SK-N-SH (cell line): ENCODE measurements around the gene KLHL22.

Experiments used
- EP300 ChIP-seq, 2 experiments: IDR thresholded peaks; 2 replicates each; pipeline versions ENCODE4 v1.4.0 to v1.6.1; 2012; ENCODE audit warnings: borderline replicate concordance in 1 of 2, low read depth in 1 of 2, low read length in 1 of 2
- SIN3A ChIP-seq: IDR thresholded peaks from 2 replicates; pipeline ENCODE4 v1.6.1; 2012; ENCODE audit warnings: low read depth, mild to moderate bottlenecking, low read length, moderate library complexity, borderline replicate concordance
- TAF1 ChIP-seq: IDR thresholded peaks from 2 replicates; pipeline ENCODE4 v1.6.1; 2012; ENCODE audit warnings: low read depth, mild to moderate bottlenecking, low read length, moderate library complexity, borderline replicate concordance
- TCF12 ChIP-seq: IDR thresholded peaks from 2 replicates; pipeline ENCODE4 v1.4.0; 2012
- TF ChIP-seq, protein P1 (sequence below): fragments of 200-600 bp; sonication (generic); IDR thresholded peaks from 2 replicates; pipeline ENCODE4 v1.6.1; 2017; ENCODE audit warnings: antibody characterized with exemption, mild to moderate bottlenecking, moderate library complexity
- TF ChIP-seq, protein P2 (sequence below): IDR thresholded peaks from 2 replicates; pipeline ENCODE4; 2012
- TF ChIP-seq, protein P3 (sequence below): IDR thresholded peaks from 2 replicates; pipeline ENCODE4 v1.4.0; 2012; ENCODE audit warnings: low read depth

DNA sequence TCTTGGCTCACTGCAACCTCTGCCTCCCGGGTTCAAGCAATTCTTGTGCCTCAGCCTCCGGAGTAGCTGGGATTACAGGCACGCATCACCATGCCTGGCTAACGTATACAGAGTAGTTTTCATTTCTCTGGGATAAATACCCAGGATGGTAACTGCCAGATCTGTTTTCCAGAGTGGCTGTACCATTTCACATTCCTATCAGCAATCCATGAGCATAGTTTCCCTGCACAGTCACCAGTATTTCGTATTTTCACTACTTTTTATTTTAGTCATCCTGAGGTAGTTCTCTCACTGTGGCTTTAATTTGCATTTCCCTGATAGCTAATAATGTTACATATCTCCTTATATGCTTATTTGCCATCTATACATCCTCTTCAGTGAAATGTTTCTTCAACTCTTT, 47.0 kb downstream of the KLHL22 start:
- TF ChIP-seq TAF1 = no peak
- TF ChIP-seq, protein P1, sequence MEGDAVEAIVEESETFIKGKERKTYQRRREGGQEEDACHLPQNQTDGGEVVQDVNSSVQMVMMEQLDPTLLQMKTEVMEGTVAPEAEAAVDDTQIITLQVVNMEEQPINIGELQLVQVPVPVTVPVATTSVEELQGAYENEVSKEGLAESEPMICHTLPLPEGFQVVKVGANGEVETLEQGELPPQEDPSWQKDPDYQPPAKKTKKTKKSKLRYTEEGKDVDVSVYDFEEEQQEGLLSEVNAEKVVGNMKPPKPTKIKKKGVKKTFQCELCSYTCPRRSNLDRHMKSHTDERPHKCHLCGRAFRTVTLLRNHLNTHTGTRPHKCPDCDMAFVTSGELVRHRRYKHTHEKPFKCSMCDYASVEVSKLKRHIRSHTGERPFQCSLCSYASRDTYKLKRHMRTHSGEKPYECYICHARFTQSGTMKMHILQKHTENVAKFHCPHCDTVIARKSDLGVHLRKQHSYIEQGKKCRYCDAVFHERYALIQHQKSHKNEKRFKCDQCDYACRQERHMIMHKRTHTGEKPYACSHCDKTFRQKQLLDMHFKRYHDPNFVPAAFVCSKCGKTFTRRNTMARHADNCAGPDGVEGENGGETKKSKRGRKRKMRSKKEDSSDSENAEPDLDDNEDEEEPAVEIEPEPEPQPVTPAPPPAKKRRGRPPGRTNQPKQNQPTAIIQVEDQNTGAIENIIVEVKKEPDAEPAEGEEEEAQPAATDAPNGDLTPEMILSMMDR = no peak
- TF ChIP-seq, protein P2, sequence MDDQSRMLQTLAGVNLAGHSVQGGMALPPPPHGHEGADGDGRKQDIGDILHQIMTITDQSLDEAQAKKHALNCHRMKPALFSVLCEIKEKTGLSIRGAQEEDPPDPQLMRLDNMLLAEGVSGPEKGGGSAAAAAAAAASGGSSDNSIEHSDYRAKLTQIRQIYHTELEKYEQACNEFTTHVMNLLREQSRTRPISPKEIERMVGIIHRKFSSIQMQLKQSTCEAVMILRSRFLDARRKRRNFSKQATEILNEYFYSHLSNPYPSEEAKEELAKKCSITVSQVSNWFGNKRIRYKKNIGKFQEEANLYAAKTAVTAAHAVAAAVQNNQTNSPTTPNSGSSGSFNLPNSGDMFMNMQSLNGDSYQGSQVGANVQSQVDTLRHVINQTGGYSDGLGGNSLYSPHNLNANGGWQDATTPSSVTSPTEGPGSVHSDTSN = no peak
- TF ChIP-seq SIN3A = no peak
- TF ChIP-seq, protein P3, sequence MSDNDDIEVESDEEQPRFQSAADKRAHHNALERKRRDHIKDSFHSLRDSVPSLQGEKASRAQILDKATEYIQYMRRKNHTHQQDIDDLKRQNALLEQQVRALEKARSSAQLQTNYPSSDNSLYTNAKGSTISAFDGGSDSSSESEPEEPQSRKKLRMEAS = no peak
- no peak for TF ChIP-seq TCF12
- no peak for TF ChIP-seq EP300 (IDR thresholded peaks at IDR 0.05; ENCODE audit: borderline replicate concordance in 1 of 2, low read depth in 1 of 2, low read length in 1 of 2)
